Peyer's patch (tissue), 4 donors: ENCODE results near the gene ACTN3.

Source experiments
- POLR2A ChIP-seq, 2 donors: fragments of 450-650 bp; IDR thresholded peaks; one replicate each; pipeline ENCODE4 v1.5.1; 2017; ENCODE audit warnings: antibody characterized with exemption in 2 of 2, mild to moderate bottlenecking in 2 of 2, moderate library complexity in 2 of 2
- TF ChIP-seq, protein P1 (sequence below), 6 experiments: fragments of 450-650 bp in 4 of 6; fragments of 200-600 bp in 2 of 6; sonication (generic) in 1 of 6; IDR thresholded peaks; one replicate each; pipeline ENCODE4 v1.5.1; 2017 to 2019; ENCODE audit warnings: antibody characterized with exemption in 6 of 6, mild to moderate bottlenecking in 3 of 6, moderate library complexity in 1 of 6

GRCh38 chr11:66559866-66560676 lies 13.4 kb downstream of the ACTN3 start:
- TF ChIP-seq, protein P1, sequence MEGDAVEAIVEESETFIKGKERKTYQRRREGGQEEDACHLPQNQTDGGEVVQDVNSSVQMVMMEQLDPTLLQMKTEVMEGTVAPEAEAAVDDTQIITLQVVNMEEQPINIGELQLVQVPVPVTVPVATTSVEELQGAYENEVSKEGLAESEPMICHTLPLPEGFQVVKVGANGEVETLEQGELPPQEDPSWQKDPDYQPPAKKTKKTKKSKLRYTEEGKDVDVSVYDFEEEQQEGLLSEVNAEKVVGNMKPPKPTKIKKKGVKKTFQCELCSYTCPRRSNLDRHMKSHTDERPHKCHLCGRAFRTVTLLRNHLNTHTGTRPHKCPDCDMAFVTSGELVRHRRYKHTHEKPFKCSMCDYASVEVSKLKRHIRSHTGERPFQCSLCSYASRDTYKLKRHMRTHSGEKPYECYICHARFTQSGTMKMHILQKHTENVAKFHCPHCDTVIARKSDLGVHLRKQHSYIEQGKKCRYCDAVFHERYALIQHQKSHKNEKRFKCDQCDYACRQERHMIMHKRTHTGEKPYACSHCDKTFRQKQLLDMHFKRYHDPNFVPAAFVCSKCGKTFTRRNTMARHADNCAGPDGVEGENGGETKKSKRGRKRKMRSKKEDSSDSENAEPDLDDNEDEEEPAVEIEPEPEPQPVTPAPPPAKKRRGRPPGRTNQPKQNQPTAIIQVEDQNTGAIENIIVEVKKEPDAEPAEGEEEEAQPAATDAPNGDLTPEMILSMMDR (IDR thresholded peaks at IDR 0.05) = no peak
- TF ChIP-seq POLR2A (IDR thresholded peaks at IDR 0.05) = no peak
